ENCODE measurements around the gene TRAPPC2L. TPM values are rescaled to one million over a fixed set of nuclear protein-coding genes. Genes with fewer than 3 reads are reported as not detected.

The TRAPPC2L gene
- total and polyA plus RNA-seq, 2 of the 13 experiments (the other 11 are each of a cell fraction or from before 2014, with no cell fraction given): 96.3 to 107 TPM

- TF ChIP-seq MAFG (CRISPR knock-in tag; IDR thresholded peaks at IDR 0.05) (no peak; the same call in 1 of the 2 replicates), ZBED4 (CRISPR knock-in tag; IDR thresholded peaks at IDR 0.05; ENCODE audit: borderline replicate concordance) (no peak), ZNF644 (CRISPR knock-in tag; IDR thresholded peaks at IDR 0.05; ENCODE audit: low read depth) (no peak), ZNF121 (CRISPR knock-in tag; IDR thresholded peaks at IDR 0.05) (no peak), ZNF142 (CRISPR knock-in tag; IDR thresholded peaks at IDR 0.05) (no peak), GATAD1 (CRISPR knock-in tag; IDR thresholded peaks at IDR 0.05) (no peak), RBM22 (optimal IDR thresholded peaks at IDR 0.05; ENCODE audit: low read length) (no peak), NFYB (CRISPR knock-in tag; IDR thresholded peaks at IDR 0.05) (no peak), ZSCAN20 (CRISPR knock-in tag; IDR thresholded peaks at IDR 0.05; ENCODE audit: borderline replicate concordance) (no peak)
- TF ChIP-seq, protein P1, sequence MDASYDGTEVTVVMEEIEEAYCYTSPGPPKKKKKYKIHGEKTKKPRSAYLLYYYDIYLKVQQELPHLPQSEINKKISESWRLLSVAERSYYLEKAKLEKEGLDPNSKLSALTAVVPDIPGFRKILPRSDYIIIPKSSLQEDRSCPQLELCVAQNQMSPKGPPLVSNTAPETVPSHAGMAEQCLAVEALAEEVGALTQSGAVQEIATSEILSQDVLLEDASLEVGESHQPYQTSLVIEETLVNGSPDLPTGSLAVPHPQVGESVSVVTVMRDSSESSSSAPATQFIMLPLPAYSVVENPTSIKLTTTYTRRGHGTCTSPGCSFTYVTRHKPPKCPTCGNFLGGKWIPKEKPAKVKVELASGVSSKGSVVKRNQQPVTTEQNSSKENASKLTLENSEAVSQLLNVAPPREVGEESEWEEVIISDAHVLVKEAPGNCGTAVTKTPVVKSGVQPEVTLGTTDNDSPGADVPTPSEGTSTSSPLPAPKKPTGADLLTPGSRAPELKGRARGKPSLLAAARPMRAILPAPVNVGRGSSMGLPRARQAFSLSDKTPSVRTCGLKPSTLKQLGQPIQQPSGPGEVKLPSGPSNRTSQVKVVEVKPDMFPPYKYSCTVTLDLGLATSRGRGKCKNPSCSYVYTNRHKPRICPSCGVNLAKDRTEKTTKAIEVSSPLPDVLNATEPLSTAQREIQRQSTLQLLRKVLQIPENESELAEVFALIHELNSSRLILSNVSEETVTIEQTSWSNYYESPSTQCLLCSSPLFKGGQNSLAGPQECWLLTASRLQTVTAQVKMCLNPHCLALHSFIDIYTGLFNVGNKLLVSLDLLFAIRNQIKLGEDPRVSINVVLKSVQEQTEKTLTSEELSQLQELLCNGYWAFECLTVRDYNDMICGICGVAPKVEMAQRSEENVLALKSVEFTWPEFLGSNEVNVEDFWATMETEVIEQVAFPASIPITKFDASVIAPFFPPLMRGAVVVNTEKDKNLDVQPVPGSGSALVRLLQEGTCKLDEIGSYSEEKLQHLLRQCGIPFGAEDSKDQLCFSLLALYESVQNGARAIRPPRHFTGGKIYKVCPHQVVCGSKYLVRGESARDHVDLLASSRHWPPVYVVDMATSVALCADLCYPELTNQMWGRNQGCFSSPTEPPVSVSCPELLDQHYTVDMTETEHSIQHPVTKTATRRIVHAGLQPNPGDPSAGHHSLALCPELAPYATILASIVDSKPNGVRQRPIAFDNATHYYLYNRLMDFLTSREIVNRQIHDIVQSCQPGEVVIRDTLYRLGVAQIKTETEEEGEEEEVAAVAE (CRISPR knock-in tag; IDR thresholded peaks at IDR 0.05; ENCODE audit: borderline replicate concordance): no peak
- TF ChIP-seq, protein P2, sequence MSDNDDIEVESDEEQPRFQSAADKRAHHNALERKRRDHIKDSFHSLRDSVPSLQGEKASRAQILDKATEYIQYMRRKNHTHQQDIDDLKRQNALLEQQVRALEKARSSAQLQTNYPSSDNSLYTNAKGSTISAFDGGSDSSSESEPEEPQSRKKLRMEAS (IDR thresholded peaks at IDR 0.05): no peak; the same call in 1 of the 2 replicates
- TF ChIP-seq, protein P3, sequence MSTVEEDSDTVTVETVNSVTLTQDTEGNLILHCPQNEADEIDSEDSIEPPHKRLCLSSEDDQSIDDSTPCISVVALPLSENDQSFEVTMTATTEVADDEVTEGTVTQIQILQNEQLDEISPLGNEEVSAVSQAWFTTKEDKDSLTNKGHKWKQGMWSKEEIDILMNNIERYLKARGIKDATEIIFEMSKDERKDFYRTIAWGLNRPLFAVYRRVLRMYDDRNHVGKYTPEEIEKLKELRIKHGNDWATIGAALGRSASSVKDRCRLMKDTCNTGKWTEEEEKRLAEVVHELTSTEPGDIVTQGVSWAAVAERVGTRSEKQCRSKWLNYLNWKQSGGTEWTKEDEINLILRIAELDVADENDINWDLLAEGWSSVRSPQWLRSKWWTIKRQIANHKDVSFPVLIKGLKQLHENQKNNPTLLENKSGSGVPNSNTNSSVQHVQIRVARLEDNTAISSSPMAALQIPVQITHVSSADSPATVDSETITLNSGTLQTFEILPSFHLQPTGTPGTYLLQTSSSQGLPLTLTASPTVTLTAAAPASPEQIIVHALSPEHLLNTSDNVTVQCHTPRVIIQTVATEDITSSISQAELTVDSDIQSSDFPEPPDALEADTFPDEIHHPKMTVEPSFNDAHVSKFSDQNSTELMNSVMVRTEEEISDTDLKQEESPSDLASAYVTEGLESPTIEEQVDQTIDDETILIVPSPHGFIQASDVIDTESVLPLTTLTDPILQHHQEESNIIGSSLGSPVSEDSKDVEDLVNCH (CRISPR knock-in tag; IDR thresholded peaks at IDR 0.05): no peak
Measured at GRCh38 chr16:88815901-88816589, 40.9 kb upstream of the TRAPPC2L start (continued).

All from HepG2 (cell line).